H9 (cell line): ENCODE results near the gene NRP1. TPM values are rescaled to one million over a fixed set of nuclear protein-coding genes. Genes with fewer than 3 reads are reported as not detected.

ENCODE experiments used
- DNase-seq: peaks from one replicate; pipeline ENCODE4 v3.0.0-alpha.2; 2017
- H2AFZ ChIP-seq: one replicate; pipeline ENCODE4 v1.6.1; 2013; ENCODE audit warnings: mild to moderate bottlenecking, low read length, control low read depth, moderate library complexity
- H2AK5ac ChIP-seq: 2 replicates; pipeline ENCODE4 v1.6.1; 2013; ENCODE audit warnings: low read length, control low read depth, mixed read lengths; ENCODE audit not compliant: insufficient read length
- H2BK120ac ChIP-seq: one replicate; pipeline ENCODE4 v1.6.1; 2013; ENCODE audit warnings: low read depth, mild to moderate bottlenecking, low read length, control low read depth, inconsistent platforms; ENCODE audit not compliant: poor library complexity, severe bottlenecking
- H2BK12ac ChIP-seq: 2 replicates; pipeline ENCODE4 v1.6.1; 2013; ENCODE audit warnings: low read length, control low read depth, mixed read lengths, low read depth; ENCODE audit not compliant: insufficient read length
- H2BK15ac ChIP-seq: 2 replicates; pipeline ENCODE4 v1.6.1; 2013; ENCODE audit warnings: low read depth, low read length, control low read depth
- H2BK20ac ChIP-seq: one replicate; pipeline ENCODE4 v1.6.1; 2013; ENCODE audit warnings: low read depth, mild to moderate bottlenecking, low read length, control low read depth, inconsistent platforms; ENCODE audit not compliant: poor library complexity, severe bottlenecking
- H2BK5ac ChIP-seq: 2 replicates; pipeline ENCODE4 v1.6.1; 2013; ENCODE audit warnings: low read length, control low read depth, mixed read lengths; ENCODE audit not compliant: insufficient read length
- H3K14ac ChIP-seq: 2 replicates; pipeline ENCODE4 v1.6.1; 2013; ENCODE audit warnings: low read length, control low read depth; ENCODE audit not compliant: insufficient read depth
- H3K18ac ChIP-seq: 2 replicates; pipeline ENCODE4 v1.6.1; 2013; ENCODE audit warnings: low read depth, mild to moderate bottlenecking, mixed read lengths, low read length, control low read depth; ENCODE audit not compliant: insufficient read length
- H3K23ac ChIP-seq: 2 replicates; pipeline ENCODE4 v1.6.1; 2013; ENCODE audit warnings: low read length, control low read depth, mixed read lengths, low read depth; ENCODE audit not compliant: insufficient read length
- H3K23me2 ChIP-seq: 2 replicates; pipeline ENCODE4 v1.6.1; 2013; ENCODE audit warnings: low read depth, mild to moderate bottlenecking, mixed read lengths, low read length, control low read depth; ENCODE audit not compliant: insufficient read length, poor library complexity, severe bottlenecking
- H3K27ac ChIP-seq: 2 replicates; pipeline ENCODE4 v1.5.1; 2013; ENCODE audit warnings: low read length, control low read depth, mixed read lengths, low read depth; ENCODE audit not compliant: insufficient read length
- H3K27me3 ChIP-seq: 2 replicates; pipeline ENCODE4 v1.6.1; 2013; ENCODE audit warnings: low read length, control low read depth, inconsistent platforms; ENCODE audit not compliant: insufficient read depth
- H3K4ac ChIP-seq: 2 replicates; pipeline ENCODE4 v1.6.1; 2013; ENCODE audit warnings: low read depth, mild to moderate bottlenecking, control low read depth, inconsistent platforms, low read length, moderate library complexity
- H3K4me1 ChIP-seq: 2 replicates; pipeline ENCODE4 v1.6.1; 2013; ENCODE audit warnings: low read length, control low read depth, inconsistent platforms; ENCODE audit not compliant: insufficient read depth
- H3K4me2 ChIP-seq: 2 replicates; pipeline ENCODE4 v1.6.1; 2013; ENCODE audit warnings: low read length, control low read depth, mixed read lengths; ENCODE audit not compliant: insufficient read length, insufficient read depth
- H3K56ac ChIP-seq: 2 replicates; pipeline ENCODE4 v1.6.1; 2013; ENCODE audit warnings: low read depth, mild to moderate bottlenecking, mixed read lengths, low read length, control low read depth; ENCODE audit not compliant: insufficient read length
- H3K79me1 ChIP-seq: 2 replicates; pipeline ENCODE4 v1.6.1; 2013; ENCODE audit warnings: low read depth, mild to moderate bottlenecking, moderate library complexity, low read length, control low read depth, inconsistent platforms; ENCODE audit not compliant: insufficient read depth, poor library complexity, severe bottlenecking
- H3K79me2 ChIP-seq: 2 replicates; pipeline ENCODE4 v1.6.1; 2013; ENCODE audit warnings: low read length, control low read depth, inconsistent platforms; ENCODE audit not compliant: insufficient read depth
- H3K9ac ChIP-seq: 2 replicates; pipeline ENCODE4 v1.6.1; 2013; ENCODE audit warnings: low read length, control low read depth, mixed read lengths; ENCODE audit not compliant: insufficient read length; ENCODE audit errors: extremely low read depth
- H3K9me3 ChIP-seq: one replicate; pipeline ENCODE4 v1.6.1; 2013; ENCODE audit warnings: low read depth, low read length, inconsistent platforms; ENCODE audit not compliant: control insufficient read depth
- H3T11ph ChIP-seq: one replicate; pipeline ENCODE4 v1.6.1; 2013; ENCODE audit warnings: mild to moderate bottlenecking, low read length, control low read depth, inconsistent platforms
- H4K20me1 ChIP-seq: one replicate; pipeline ENCODE4 v1.6.1; 2013; ENCODE audit not compliant: control insufficient read depth, insufficient read length, insufficient read depth
- H4K5ac ChIP-seq: 2 replicates; pipeline ENCODE4 v1.6.1; 2013; ENCODE audit warnings: low read depth, mild to moderate bottlenecking, mixed read lengths, low read length, control low read depth; ENCODE audit not compliant: insufficient read length
- H4K8ac ChIP-seq: replicated peaks from 2 replicates; pipeline ENCODE4 v1.6.1; 2013; ENCODE audit warnings: low read length, control low read depth, mixed read lengths, low read depth; ENCODE audit not compliant: insufficient read length
- H4K91ac ChIP-seq: 2 replicates; pipeline ENCODE4 v1.6.1; 2013; ENCODE audit warnings: low read depth, mild to moderate bottlenecking, moderate library complexity, mixed read lengths, low read length, control low read depth; ENCODE audit not compliant: insufficient read length
- H3K27ac Mint-ChIP-seq, 3 experiments: 2 replicates in 2 of 3; 3 replicates in 1 of 3; pipeline ENCODE4 v1.8.0; 2020 to 2021; ENCODE audit warnings: mixed read lengths in 3 of 3, mild to moderate bottlenecking in 1 of 3, moderate library complexity in 1 of 3
- H3K27me3 Mint-ChIP-seq: 2 replicates; pipeline ENCODE4 v1.8.0; 2021; ENCODE audit warnings: low read depth, mild to moderate bottlenecking, moderate library complexity, mixed read lengths
- H3K36me3 Mint-ChIP-seq, 3 experiments: 2 replicates in 2 of 3; 3 replicates in 1 of 3; pipeline ENCODE4 v1.8.0; 2020 to 2021; ENCODE audit warnings: low read depth in 3 of 3, mixed read lengths in 3 of 3; ENCODE audit not compliant: insufficient read depth in 1 of 3
- H3K4me1 Mint-ChIP-seq, 2 experiments: 2 replicates each; pipeline ENCODE4 v1.8.0; 2020; ENCODE audit warnings: mixed read lengths in 2 of 2
- H3K4me3 Mint-ChIP-seq, 2 experiments: 2 replicates in 1 of 2; 3 replicates in 1 of 2; pipeline ENCODE4 v1.8.0; 2020 to 2021; ENCODE audit warnings: mild to moderate bottlenecking in 2 of 2, mixed read lengths in 2 of 2, moderate library complexity in 1 of 2
- H3K9me3 Mint-ChIP-seq, 2 experiments: 2 replicates in 1 of 2; 3 replicates in 1 of 2; pipeline ENCODE4 v1.8.0; 2020; ENCODE audit warnings: mild to moderate bottlenecking in 2 of 2, mixed read lengths in 2 of 2, moderate library complexity in 1 of 2
- CTCF ChIP-seq: fragments of 200-600 bp; sonication (generic); conservative IDR thresholded peaks from 3 replicates; pipeline ENCODE4 v1.8.0; 2021; ENCODE audit warnings: antibody characterized with exemption, mild to moderate bottlenecking
- WGBS: extraction: QIAGEN DNeasy Blood & Tissue Kit; methylation state at CpG from one replicate; pipeline ENCODE4 v1.1.7; 2013; ENCODE audit warnings: missing lambda C conversion rate, low lambda C conversion rate, mixed read lengths; ENCODE audit not compliant: insufficient read length; ENCODE audit errors: extremely low coverage; 5-methylcytosine and 5-hydroxymethylcytosine counted together
- total RNA-seq: library from RNA; stranded (reverse); gene quantifications from 2 replicates; pipeline ENCODE4 v1.2.1, GENCODE V29; 2021

Gene NRP1
- total RNA-seq, 1 experiment from 2014 or later, result 4.6 TPM

GRCh38 chr10:33323721-33324120 is 10.7 kb downstream of the NRP1 start:
- H3K56ac ChIP-seq, result no peak overlapping the region
- no peak overlapping the region for H2AK5ac ChIP-seq
- H3K14ac ChIP-seq, result no peak overlapping the region
- H3K4ac ChIP-seq, result no peak overlapping the region
- H3K23me2 ChIP-seq, result no peaks in the 10 kb centered on the region
- WGBS, result no CpG with 5 or more reads among the region's 6 CpGs
- H2BK20ac ChIP-seq, result no peak overlapping the region
- H3K23ac ChIP-seq, result no peak overlapping the region
- no peak for DNase-seq
- TF ChIP-seq CTCF, result no peak
- H4K5ac ChIP-seq, result no peak overlapping the region
- no peak overlapping the region for H3K4me2 ChIP-seq
- H3K4me3 Mint-ChIP-seq, result no peak overlapping the region
- no peaks in the 10 kb centered on the region for H3K27me3 ChIP-seq
- no peaks in the 10 kb centered on the region for H3K4me1 ChIP-seq
- no peaks in the 10 kb centered on the region for H3K9me3 ChIP-seq
- no peak overlapping the region for H2BK12ac ChIP-seq
- H2BK120ac ChIP-seq, result no peak overlapping the region
- H3K27me3 Mint-ChIP-seq, result no peaks in the 10 kb centered on the region
- peaks cover 0 to 5% (median 0%) of the 10 kb centered on the region in 3 experiments; a peak in 3 of 7 replicates for H3K36me3 Mint-ChIP-seq
- H3K4me1 Mint-ChIP-seq, result peaks cover 14 to 16% of the 10 kb centered on the region in 2 experiments
- no peaks in the 10 kb centered on the region for H3K79me2 ChIP-seq
- no peak overlapping the region for H3K9ac ChIP-seq
- no peak overlapping the region for H4K8ac ChIP-seq
- no peaks in the 10 kb centered on the region for H4K20me1 ChIP-seq
- H2BK5ac ChIP-seq, result no peak overlapping the region
- no peak overlapping the region for H2AFZ ChIP-seq
- H2BK15ac ChIP-seq, result no peak overlapping the region
- no peak overlapping the region for H3K18ac ChIP-seq
- no peaks in the 10 kb centered on the region for H3K79me1 ChIP-seq
- no peak overlapping the region for H3K27ac ChIP-seq
- H3K27ac Mint-ChIP-seq, result no peak overlapping the region
- no peak overlapping the region for H4K91ac ChIP-seq
- no peak overlapping the region for H3T11ph ChIP-seq
- peaks cover 0 to 5% of the 10 kb centered on the region in 2 experiments; a peak in 2 of 5 replicates for H3K9me3 Mint-ChIP-seq
